ENCODE data around the gene LSM14B.

- TF ChIP-seq CTCF (IDR thresholded peaks at IDR 0.05) (no peak), POLR2A (IDR thresholded peaks at IDR 0.05) (no peak)
These were observed 25.3 kb downstream of the LSM14B start for GRCh38 chr20:62147528-62147927.

All from right lobe of liver (tissue), 4 donors.